NCI-H1436 (cell line): Measurements from ENCODE around the gene HS3ST5.

Experiments
- DNase-seq: peaks from one replicate; lab custom pipeline; 2025; lab: John Stamatoyannopoulos, UW

The HS3ST5 gene

GRCh38 chr6:114342826-114343781 is at the start of gene HS3ST5:
Gene HS3ST5, minus strand, starts transcription at chr6:114343023. Its CDS starts 280,178 bp downstream, at chr6:114062845.
- DNase-seq, result peak; percentile 61

- DNase-seq, result no peak
These were observed 47.4 kb upstream of the HS3ST5 start for GRCh38 chr6:114390176-114390575.

- no peak for DNase-seq
These were observed 46.3 kb upstream of the HS3ST5 start for GRCh38 chr6:114389111-114389510.

GRCh38 chr6:114382406-114382805 is 39.6 kb upstream of the HS3ST5 start:
- DNase-seq, result no peak

GRCh38 chr6:114377881-114378280 is 35.1 kb upstream of the HS3ST5 start:
- no peak for DNase-seq

GRCh38 chr6:114376611-114377175 is 33.9 kb upstream of the HS3ST5 start:
- no peak for DNase-seq

GRCh38 chr6:114375541-114376192 is 32.8 kb upstream of the HS3ST5 start:
- DNase-seq, result no peak

- DNase-seq, result no peak
These were observed 24.6 kb upstream of the HS3ST5 start for GRCh38 chr6:114367315-114367961.

- DNase-seq, result no peak
These were observed 24.1 kb upstream of the HS3ST5 start for GRCh38 chr6:114366899-114367298.

GRCh38 chr6:114364301-114364700 is 21.5 kb upstream of the HS3ST5 start:
- no peak for DNase-seq

GRCh38 chr6:114362957-114363356 is 20.1 kb upstream of the HS3ST5 start:
- DNase-seq, result no peak

GRCh38 chr6:114362396-114362795 is 19.6 kb upstream of the HS3ST5 start:
- no peak for DNase-seq

GRCh38 chr6:114361036-114361435 is 18.2 kb upstream of the HS3ST5 start:
- DNase-seq, result no peak

GRCh38 chr6:114355300-114355699 is 12.5 kb upstream of the HS3ST5 start:
- DNase-seq, result no peak

GRCh38 chr6:114354482-114354881 is 11.7 kb upstream of the HS3ST5 start:
- DNase-seq, result no peak

- DNase-seq, result no peak
These were observed 3.6 kb upstream of the HS3ST5 start for GRCh38 chr6:114346451-114346850.

- DNase-seq, result no peak
These were observed 2.1 kb upstream of the HS3ST5 start for GRCh38 chr6:114344971-114345275.

- DNase-seq, result no peak
These were observed 1.6 kb upstream of the HS3ST5 start for GRCh38 chr6:114344246-114344970.

- DNase-seq, result no peak
These were observed 940 bp upstream of the HS3ST5 start for GRCh38 chr6:114343782-114344144.

- DNase-seq, result peak; percentile 40
These were observed 567 bp downstream of the HS3ST5 start for GRCh38 chr6:114342086-114342825.

- DNase-seq, result no peak
These were observed 3.1 kb downstream of the HS3ST5 start for GRCh38 chr6:114339706-114340105.
